HCT116 (cell line): ENCODE results near the gene RPLP2. TPM values are rescaled to one million over a fixed set of nuclear protein-coding genes. Genes with fewer than 3 reads are reported as not detected.

Experiments
- ATAC-seq: fragments of 200-7000 bp; cut with Tn5 transposase; 2 replicates; pipeline ENCODE4 v1.9.1; 2020; ENCODE audit warnings: mild to moderate bottlenecking, moderate library complexity
- BruUV-seq: library from RNA; stranded (reverse); fragments of 400-500 nt; replicated peaks from 2 replicates; lab custom pipeline; 2021; lab: Mats Ljungman, UMichigan
- CTCF ChIA-PET: fragments of 300-600 bp; sonication (Branson Sonifier 250); formaldehyde crosslinking; loops from one replicate; lab custom pipeline; 2021; ENCODE audit warnings: antibody characterized with exemption; lab: Charles Lee
- POLR2A ChIA-PET: fragments of 300-600, 350-600 bp; sonication (Branson Sonifier 250); formaldehyde crosslinking; loops from one replicate; lab custom pipeline; 2021; ENCODE audit warnings: antibody characterized with exemption; lab: Charles Lee
- RAD21 ChIA-PET, 2 experiments: fragments of 300-600 bp; sonication (Branson Sonifier 250); formaldehyde crosslinking; loops; one replicate each; lab custom pipeline; 2023; ENCODE audit warnings: low total read pairs in 2 of 2; ENCODE audit not compliant: uncharacterized antibody in 2 of 2, unreplicated experiment in 2 of 2, low non-redundant PET in 1 of 2; lab: Charles Lee
- DNase-seq: peaks from one replicate; pipeline ENCODE4 v3.0.0-alpha.2; 2010; ENCODE audit warnings: low read depth, low spot score
- H2AFZ ChIP-seq: fragments of 200-600 bp; shearing (Covaris generic), sonication (generic); 2 replicates; pipeline ENCODE4 v1.6.1; 2017; ENCODE audit warnings: low read depth, mixed run types, mixed read lengths, antibody characterized with exemption, low read length; ENCODE audit not compliant: poor library complexity, severe bottlenecking
- H3K27ac ChIP-seq: 2 replicates; pipeline ENCODE4 v1.5.1; 2012; ENCODE audit warnings: low read depth, low read length
- H3K27me3 ChIP-seq: fragments of 200-600 bp; sonication (generic); 2 replicates; pipeline ENCODE4 v1.6.1; 2016; ENCODE audit warnings: mixed run types, low read length, mixed read lengths; ENCODE audit not compliant: insufficient read depth
- H3K36me3 ChIP-seq, 2 experiments: fragments of 200-500 bp in 1 of 2; fragments of 200-600 bp in 1 of 2; sonication (Bioruptor generic) in 1 of 2; sonication (generic) in 1 of 2; 2 replicates each; pipeline versions ENCODE4 v1.5.1 to v1.6.1; 2014 to 2016; ENCODE audit warnings: low read length in 2 of 2, inconsistent platforms in 1 of 2, mixed read lengths in 1 of 2, mixed run types in 1 of 2; ENCODE audit not compliant: insufficient read depth in 2 of 2, control insufficient read depth in 1 of 2
- H3K4me1 ChIP-seq, 2 experiments: fragments of 200-600 bp in 1 of 2; sonication (generic) in 1 of 2; 2 replicates each; pipeline versions ENCODE4 v1.5.1 to v1.6.1; 2012 to 2017; ENCODE audit warnings: low read length in 2 of 2, inconsistent platforms in 1 of 2, mild to moderate bottlenecking in 1 of 2, mixed read lengths in 1 of 2, mixed run types in 1 of 2, moderate library complexity in 1 of 2; ENCODE audit not compliant: insufficient read depth in 2 of 2, control insufficient read depth in 1 of 2
- H3K4me2 ChIP-seq: fragments of 200-600 bp; sonication (generic); 2 replicates; pipeline ENCODE4 v1.6.1; 2017; ENCODE audit warnings: mixed run types, low read length, mixed read lengths
- H3K4me3 ChIP-seq, 2 experiments: fragments of 200-600 bp in 1 of 2; sonication (generic) in 1 of 2; replicated peaks in 1 of 2; 2 replicates each; pipeline ENCODE4 v1.5.1; 2011 to 2016; ENCODE audit warnings: low read length in 2 of 2, control low read depth in 1 of 2, low read depth in 1 of 2, mild to moderate bottlenecking in 1 of 2, mixed read lengths in 1 of 2, mixed run types in 1 of 2
- H3K79me2 ChIP-seq: fragments of 200-600 bp; sonication (generic); 2 replicates; pipeline ENCODE4 v1.6.1; 2017; ENCODE audit warnings: mild to moderate bottlenecking, mixed run types, low read length, moderate library complexity, mixed read lengths; ENCODE audit not compliant: insufficient read depth
- H3K9ac ChIP-seq: fragments of 200-600 bp; sonication (generic); 2 replicates; pipeline ENCODE4 v1.6.1; 2016; ENCODE audit warnings: low read length, mixed read lengths
- H3K9me2 ChIP-seq: fragments of 200-600 bp; sonication (generic), shearing (Covaris generic); 2 replicates; pipeline ENCODE4 v1.6.1; 2017; ENCODE audit warnings: mixed run types, mild to moderate bottlenecking, moderate library complexity; ENCODE audit not compliant: insufficient read depth
- H3K9me3 ChIP-seq, 2 experiments: fragments of 200-500 bp in 1 of 2; fragments of 200-600 bp in 1 of 2; sonication (Bioruptor generic) in 1 of 2; sonication (generic) in 1 of 2; 2 replicates each; pipeline ENCODE4 v1.6.1; 2014 to 2017; ENCODE audit warnings: low read length in 2 of 2, mixed read lengths in 2 of 2, inconsistent platforms in 1 of 2, low read depth in 1 of 2, mild to moderate bottlenecking in 1 of 2, mixed run types in 1 of 2, moderate library complexity in 1 of 2; ENCODE audit not compliant: control insufficient read depth in 1 of 2, insufficient read depth in 1 of 2
- H4K20me1 ChIP-seq: fragments of 200-600 bp; sonication (generic), shearing (Covaris generic); 2 replicates; pipeline ENCODE4 v1.6.1; 2017; ENCODE audit warnings: mixed run types, mild to moderate bottlenecking, moderate library complexity; ENCODE audit not compliant: insufficient read depth
- CEBPB ChIP-seq: IDR thresholded peaks from 2 replicates; pipeline ENCODE4 v1.6.1; 2012; ENCODE audit warnings: low read depth
- EGR1 ChIP-seq: IDR thresholded peaks from 2 replicates; pipeline ENCODE4 v1.6.1; 2012; ENCODE audit warnings: low read depth
- ELF1 ChIP-seq: IDR thresholded peaks from 2 replicates; pipeline ENCODE4 v1.6.1; 2012; ENCODE audit warnings: low read depth, borderline replicate concordance
- FOSL1 ChIP-seq: IDR thresholded peaks from 2 replicates; pipeline ENCODE4 v1.6.1; 2012; ENCODE audit warnings: low read depth
- POLR2A ChIP-seq: IDR thresholded peaks from 2 replicates; pipeline ENCODE4 v1.7.0; 2011; ENCODE audit warnings: borderline replicate concordance; ENCODE audit not compliant: insufficient read depth, insufficient read length; ENCODE audit errors: extremely low read depth
- POLR2AphosphoS5 ChIP-seq: IDR thresholded peaks from 2 replicates; pipeline ENCODE4 v1.6.1; 2011; ENCODE audit warnings: mild to moderate bottlenecking, low read depth, low read length, moderate library complexity
- RAD21 ChIP-seq: IDR thresholded peaks from 2 replicates; pipeline ENCODE4 v1.6.1; 2012; ENCODE audit warnings: low read depth, mild to moderate bottlenecking
- SRF ChIP-seq: IDR thresholded peaks from 2 replicates; pipeline ENCODE4 v1.6.1; 2012; ENCODE audit warnings: low read depth
- TCF7L2 ChIP-seq: IDR thresholded peaks from 2 replicates; pipeline ENCODE4 v1.7.0; 2011; ENCODE audit warnings: borderline replicate concordance, inconsistent platforms; ENCODE audit not compliant: insufficient read depth, insufficient read length; ENCODE audit errors: extremely low read depth
- ZBTB33 ChIP-seq: IDR thresholded peaks from 2 replicates; pipeline ENCODE4 v1.6.1; 2011; ENCODE audit warnings: mild to moderate bottlenecking, low read length, moderate library complexity; ENCODE audit not compliant: insufficient replicate concordance; ENCODE audit errors: extremely low read depth
- ZFX ChIP-seq: fragments of 450-650 bp; IDR thresholded peaks from 2 replicates; pipeline ENCODE4 v1.6.1; 2017
- ZNF274 ChIP-seq: fragments of 200-500 bp; sonication (Bioruptor generic); IDR thresholded peaks from 2 replicates; pipeline ENCODE4 v1.6.1; 2014; ENCODE audit warnings: mild to moderate bottlenecking, low read depth, low read length, inconsistent platforms
- intact Hi-C: fragments of 100-400 bp; cut with micrococcal nuclease; formaldehyde crosslinking; loops from 2 replicates; pipeline ENCODE4 v1.10.0; 2022
- total RNA-seq: library from RNA; stranded (reverse); gene quantifications from one replicate; pipeline ENCODE4 v1.2.1, GENCODE V29; 2021; ENCODE audit not compliant: unreplicated experiment
- TF ChIP-seq, protein P1 (sequence below): IDR thresholded peaks from 2 replicates; pipeline ENCODE4 v1.6.1; 2012

RPLP2 gene
- total RNA-seq, 1 experiment from 2014 or later = 3,615 TPM

GRCh38 chr11:855796-856195, 46.0 kb downstream of the RPLP2 start:
- no peaks in the 10 kb centered on the region for H3K36me3 ChIP-seq
- no peaks in the 10 kb centered on the region for H3K79me2 ChIP-seq
- H4K20me1 ChIP-seq = no peaks in the 10 kb centered on the region
- DNase-seq (no peak), ATAC-seq (no peak)
- H3K27me3 ChIP-seq = no peaks in the 10 kb centered on the region
- H3K4me3 ChIP-seq = no peak overlapping the region
- no peak overlapping the region for H3K27ac ChIP-seq
- ChIA-PET RAD21 (no interaction called here), POLR2A (interaction anchor here (0.9 kb wide), 1 partner anchor 10 kb away, joined by 3 read pairs; no protein-coding TSS in a partner anchor)
- no peak overlapping the region for H3K9ac ChIP-seq
- H3K9me2 ChIP-seq = no peaks in the 10 kb centered on the region
- H2AFZ ChIP-seq = no peak overlapping the region
- H3K4me1 ChIP-seq = peaks cover 7 to 17% of the 10 kb centered on the region in 2 experiments
- BruUV-seq = no TSS peak
- no peak overlapping the region for H3K4me2 ChIP-seq
- TF ChIP-seq FOSL1 (no peak), CEBPB (no peak), ZNF274 (no peak), ZBTB33 (no peak), TCF7L2 (no peak), SRF (no peak), POLR2AphosphoS5 (no peak), ELF1 (no peak), EGR1 (no peak), RAD21 (no peak), POLR2A (no peak), ZFX (no peak)
- TF ChIP-seq, protein P1, sequence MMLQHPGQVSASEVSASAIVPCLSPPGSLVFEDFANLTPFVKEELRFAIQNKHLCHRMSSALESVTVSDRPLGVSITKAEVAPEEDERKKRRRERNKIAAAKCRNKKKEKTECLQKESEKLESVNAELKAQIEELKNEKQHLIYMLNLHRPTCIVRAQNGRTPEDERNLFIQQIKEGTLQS = no peak
- TF ChIP-seq, all 23 proteins: peak for 0
- intact Hi-C loops = no loop called here
- CTCF ChIA-PET = interaction anchor here (0.9 to 1.8 kb wide), 4 partner anchors 7 to 17 kb away, joined by 3 to 8 read pairs (median 5); partner anchors contain the start of gene TSPAN4
- no peaks in the 10 kb centered on the region for H3K9me3 ChIP-seq
